ACHN (cell line): Measurements from ENCODE around the gene ESPN.

Experiments
- DNase-seq: peaks from one replicate; pipeline ENCODE4 v3.0.0-alpha.2; 2015
- in situ Hi-C: cut with HindIII; loops from 2 replicates; pipeline ENCODE4 v1.10.0; 2017; ENCODE audit warnings: low sequenced_read_pairs, low pct_ligation_motif_present, low pct_unique_long_range_greater_than_20kb

ESPN gene

GRCh38 chr1:6460301-6461050, 35.9 kb downstream of the ESPN start:
- in situ Hi-C loops, result no loop called here
- no peak for DNase-seq

DNA sequence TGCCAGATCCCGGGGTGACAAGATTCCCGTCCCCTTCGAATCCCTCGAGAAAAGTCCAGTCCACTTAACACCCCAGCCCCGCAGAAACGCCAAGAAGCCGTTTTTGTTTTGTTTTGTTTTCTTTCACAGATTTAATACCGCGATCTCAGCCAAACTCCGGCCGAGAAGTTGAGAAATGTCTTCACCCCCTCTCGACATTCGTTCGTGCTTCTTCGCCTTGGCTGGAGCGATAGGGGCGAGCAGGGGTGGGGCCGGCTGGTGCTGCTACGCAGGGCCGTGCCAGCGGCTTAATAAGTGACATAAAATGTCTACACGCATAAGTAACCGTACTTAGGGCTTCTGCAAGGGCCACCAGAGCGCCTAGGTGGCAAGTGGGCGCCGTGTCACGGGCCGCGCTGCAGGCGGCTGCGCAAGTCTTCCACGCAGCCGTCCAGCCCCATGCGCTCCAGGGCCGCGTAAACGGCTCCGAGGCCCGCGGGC, 36.5 kb downstream of the ESPN start:
- in situ Hi-C loops, result no loop called here
- no peak for DNase-seq

- no peak for DNase-seq
These were observed 37.2 kb downstream of the ESPN start for GRCh38 chr1:6461538-6462411.

DNA sequence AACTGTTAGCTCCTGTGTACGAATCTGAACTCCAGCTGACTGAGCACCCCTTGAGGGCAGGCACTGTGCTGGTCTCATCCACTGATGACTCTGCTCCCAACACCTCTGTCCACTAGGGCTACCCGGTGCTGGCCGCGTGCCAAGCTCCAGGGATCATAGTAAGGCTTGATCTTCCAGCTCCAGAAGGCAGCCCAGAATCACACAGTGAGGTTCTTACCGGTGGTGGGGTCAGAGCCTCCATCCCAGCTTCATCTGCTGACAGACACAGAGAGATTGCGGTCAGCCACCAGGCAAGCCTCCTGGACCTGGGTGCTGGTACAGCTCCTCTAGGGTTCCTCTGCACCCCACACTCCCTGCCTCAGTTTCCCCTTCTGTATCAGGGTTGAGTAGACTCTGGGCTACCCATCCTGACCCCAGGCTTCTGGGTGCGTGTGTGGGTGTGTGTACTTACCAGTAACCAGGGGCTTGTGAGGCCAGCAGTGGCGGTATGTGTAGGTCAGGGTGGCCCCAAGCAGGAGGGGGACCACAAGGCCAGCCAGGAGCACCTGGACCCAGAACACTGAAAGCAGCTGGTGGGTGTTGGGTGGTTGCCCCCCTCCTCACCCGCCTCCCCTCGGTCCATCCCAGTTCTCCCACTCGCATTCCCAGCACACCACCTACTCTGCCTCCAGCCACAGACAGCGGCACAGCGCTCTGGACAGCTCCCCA, 38.0 kb downstream of the ESPN start:
- in situ Hi-C loops, result no loop called here
- no peak for DNase-seq

More at GRCh38 chr1:6461538-6462411, 37.2 kb downstream of the ESPN start:
- in situ Hi-C loops, result no loop called here

DNA sequence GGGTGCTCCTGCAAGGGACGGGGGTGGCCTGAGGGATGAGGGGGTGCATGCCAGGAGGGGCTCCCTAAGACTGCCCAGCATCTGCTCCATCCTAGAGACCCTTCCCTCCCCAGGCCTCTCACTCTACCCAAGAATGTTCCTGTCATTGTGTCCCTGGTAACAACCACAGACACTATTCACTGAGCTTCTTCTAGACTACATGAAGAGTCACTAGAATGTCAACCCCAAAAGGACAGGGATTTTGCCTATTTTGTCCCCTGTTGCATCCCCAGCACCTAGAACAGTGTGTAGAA, 38.5 kb downstream of the ESPN start:
- in situ Hi-C loops, result no loop called here
- DNase-seq, result no peak

- in situ Hi-C loops, result no loop called here
- peak; percentile 38 for DNase-seq
These were observed 39.9 kb downstream of the ESPN start for GRCh38 chr1:6464514-6464836.

- in situ Hi-C loops, result no loop called here
- no peak for DNase-seq
These were observed 40.3 kb downstream of the ESPN start for GRCh38 chr1:6464915-6465314.

GRCh38 chr1:6465461-6466005, 41.0 kb downstream of the ESPN start:
- in situ Hi-C loops, result no loop called here
- DNase-seq, result no peak

- DNase-seq, result no peak
- in situ Hi-C loops, result no loop called here
These were observed 41.4 kb downstream of the ESPN start, which contains the start of gene TNFRSF25 for GRCh38 chr1:6466023-6466422. Gene TNFRSF25, minus strand, starts transcription at chr1:6466173. Its CDS starts 66 bp downstream, at chr1:6466107.

DNA sequence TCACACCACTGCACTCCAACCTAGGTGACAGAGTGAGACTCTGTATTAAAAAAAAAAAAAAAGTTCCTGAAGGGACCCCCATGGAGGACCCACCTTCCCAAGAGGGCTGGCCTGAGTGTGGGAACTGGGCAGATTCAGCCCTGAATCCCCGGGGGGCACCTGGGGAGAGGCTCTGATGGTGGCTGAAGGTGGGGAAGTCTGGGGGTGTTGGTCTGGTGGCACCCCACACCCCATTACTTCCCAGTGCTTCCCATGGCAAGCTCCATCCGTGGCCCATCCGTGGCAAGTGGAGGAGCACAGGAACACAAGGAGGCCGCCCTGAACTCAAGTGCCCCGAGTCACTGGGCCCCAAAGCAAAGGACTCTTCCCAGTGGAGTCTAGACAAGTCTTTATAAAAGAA, 42.2 kb downstream of the ESPN start:
- DNase-seq, result no peak
- in situ Hi-C loops, result no loop called here

DNA sequence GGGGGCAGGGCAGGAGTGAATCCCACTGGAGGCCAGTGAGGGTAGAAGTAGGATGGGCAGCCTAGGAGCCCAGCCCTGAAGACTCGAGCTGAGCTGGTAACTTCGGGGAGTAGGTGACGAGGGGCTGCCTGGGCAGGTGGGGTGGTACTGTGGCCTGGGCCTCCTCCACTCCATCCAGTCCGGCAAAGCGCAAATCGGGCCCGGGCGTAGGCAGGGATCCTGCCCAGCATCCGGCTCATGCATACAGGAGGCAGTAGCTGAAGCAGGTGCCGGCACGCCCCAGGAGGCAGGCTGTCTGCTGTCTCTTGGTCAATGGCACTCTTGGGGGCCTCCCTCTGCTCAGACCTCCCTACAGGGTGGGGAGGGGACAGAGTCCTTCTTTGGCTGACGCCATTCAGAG, 42.6 kb downstream of the ESPN start:
- DNase-seq, result no peak
- in situ Hi-C loops, result no loop called here

GRCh38 chr1:6467744-6468688, 43.4 kb downstream of the ESPN start:
- DNase-seq, result no peak
- in situ Hi-C loops, result no loop called here

DNA sequence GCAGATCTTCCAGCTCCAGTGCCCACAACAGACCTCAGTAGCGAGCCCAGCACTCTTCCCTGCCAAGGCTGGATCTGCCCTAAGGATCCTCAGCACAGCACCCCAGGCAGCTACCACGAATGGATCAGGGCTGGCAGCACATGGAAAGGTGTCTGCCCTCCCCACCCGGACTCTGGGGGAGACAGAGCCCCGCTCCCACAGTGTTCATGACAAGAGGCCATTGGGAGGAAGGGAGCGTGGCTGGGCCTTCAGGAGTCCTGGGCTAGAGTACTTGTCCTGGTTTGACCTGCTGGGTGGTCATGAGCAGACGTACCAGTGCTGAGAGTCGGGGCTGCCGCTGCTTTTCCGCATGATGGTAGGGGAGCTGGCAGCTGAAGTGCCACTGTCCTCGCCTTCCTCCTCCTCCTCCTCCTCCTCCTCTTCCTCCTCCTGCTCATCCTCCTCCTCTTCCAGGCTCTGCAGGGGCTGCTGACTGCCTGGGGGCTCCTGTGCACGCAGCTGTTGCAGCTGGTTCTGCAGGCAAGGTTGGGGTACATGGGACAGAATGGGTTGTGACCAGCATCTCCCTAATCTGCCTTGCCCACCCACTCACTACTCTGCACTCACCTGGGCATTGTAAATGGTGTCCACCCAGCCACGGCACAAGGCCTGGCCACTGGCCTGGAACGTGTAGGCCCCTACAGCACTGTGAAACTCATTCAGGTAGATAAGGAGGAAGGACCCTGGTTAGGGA, 44.3 kb downstream of the ESPN start:
- no peak for DNase-seq
- in situ Hi-C loops, result no loop called here

DNA sequence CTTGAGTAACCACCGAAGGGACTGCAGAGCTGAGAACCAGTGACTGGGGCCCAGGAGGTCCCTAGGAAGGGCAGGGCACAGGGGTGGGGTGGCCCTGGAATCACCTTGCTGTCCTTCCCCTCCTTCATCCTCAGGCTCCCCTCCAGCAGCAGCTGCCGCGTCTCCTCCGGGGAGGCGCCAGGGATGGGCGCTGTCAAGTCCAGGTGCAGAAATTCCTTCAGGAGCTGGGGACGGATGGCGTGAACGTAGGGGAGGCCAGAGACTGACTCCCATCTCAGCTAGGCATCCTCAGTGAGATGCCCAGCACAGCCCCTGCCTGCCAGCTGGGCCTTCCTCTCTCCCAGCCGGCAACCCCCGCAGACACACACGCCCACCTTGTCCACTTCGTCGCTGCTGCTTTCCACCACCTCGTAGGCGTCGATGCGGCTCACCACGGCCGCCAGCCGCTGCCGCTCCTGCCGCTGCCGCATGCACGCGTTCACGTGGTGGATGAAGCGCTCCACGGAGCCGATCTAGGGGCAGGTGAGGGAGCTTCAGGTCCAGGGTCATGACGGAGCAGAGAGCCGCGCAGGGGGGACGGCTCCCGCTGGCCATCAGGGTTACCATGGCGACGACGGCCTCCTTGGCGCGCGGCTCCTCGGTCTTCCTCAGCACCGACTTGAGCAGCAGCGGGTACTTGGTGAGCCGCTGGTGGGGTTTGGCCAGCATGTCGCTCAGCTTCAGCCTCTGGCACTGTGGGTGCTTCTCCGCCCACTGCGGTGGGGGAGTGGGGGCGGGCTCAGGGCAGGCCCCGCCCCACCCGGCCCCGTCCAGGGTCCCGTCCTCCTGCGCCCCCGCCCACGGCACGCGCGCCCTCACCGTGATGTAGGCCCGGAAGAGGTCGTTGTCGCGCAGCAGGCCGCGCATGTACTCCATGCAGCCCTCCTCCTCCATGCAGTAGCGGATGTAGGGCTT, 45.8 kb downstream of the ESPN start:
- DNase-seq, result no peak
- in situ Hi-C loops, result no loop called here

DNA sequence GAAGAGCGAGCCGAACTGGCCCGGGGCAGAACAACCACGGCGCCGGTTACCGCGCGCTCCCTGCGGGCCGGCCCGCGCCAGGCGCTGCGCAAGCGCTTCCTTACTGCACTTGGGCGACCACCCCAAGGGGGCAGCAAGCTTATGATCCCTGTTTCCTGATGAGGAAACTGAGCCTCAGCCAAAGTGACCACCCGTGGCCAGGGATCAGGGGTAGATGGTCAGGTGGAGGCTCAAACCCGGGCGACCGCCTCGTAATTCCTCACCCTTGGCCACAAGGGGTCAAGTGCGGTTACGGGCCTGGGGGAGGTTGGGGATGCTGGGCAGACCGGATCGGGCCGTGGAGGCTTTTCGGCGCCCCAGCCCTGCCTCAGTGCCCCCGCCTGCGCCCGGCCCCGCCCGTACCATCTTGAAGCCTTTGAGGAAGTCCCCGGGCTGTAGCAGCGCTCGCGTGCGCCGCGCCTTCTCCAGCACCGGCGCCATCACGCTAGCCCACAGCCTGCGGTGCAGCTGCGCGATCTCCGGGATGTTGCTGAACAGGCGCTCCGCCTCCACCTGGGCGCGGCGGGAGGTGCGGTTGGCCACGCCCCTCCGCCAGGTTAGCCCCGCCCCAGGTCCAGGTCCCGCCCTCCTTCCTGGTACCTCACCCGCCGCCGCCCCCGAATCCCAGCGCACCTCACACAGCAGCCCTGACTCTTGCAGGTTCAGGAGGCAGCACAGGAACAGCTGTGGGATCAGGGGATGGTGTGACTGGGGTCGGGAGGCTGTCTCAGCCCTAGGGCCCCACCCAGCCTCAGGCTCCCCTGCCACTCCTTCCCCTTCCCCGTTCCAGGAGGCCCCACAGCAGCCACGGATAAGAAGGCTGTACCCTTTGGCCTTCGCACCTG, 46.8 kb downstream of the ESPN start:
- no peak for DNase-seq
- in situ Hi-C loops, result no loop called here

DNA sequence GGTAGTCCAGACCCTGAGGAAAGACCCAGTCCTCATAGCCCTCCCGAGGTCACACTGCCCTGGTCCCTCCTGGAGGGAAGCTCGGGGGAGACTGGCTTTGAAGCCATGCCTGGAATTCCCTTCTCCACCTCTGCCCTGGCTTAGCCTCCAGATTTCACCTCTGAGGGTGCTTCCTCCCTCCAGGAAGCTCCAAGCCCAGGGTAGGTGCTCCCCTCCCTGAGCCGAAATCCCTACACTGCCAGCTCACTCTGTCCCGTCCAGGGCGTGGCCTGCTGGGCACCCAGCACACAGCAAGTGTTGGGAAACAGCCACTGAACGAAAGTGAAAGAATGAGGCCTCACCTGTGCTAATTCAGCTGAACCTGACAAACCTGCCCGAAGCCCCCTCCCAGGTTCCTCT, 47.4 kb downstream of the ESPN start:
- in situ Hi-C loops, result no loop called here
- no peak for DNase-seq
